NCI-H526 (cell line): ENCODE results near the gene SCAND1.
"Not testable (repeated sequence)": the region's sequence is repeated elsewhere in the genome, so short reads cannot be mapped to it uniquely, and the experiment has no call there.

Source experiments
- DNase-seq, 2 experiments: peaks; one replicate each; lab custom pipeline; 2025; lab: John Stamatoyannopoulos, UW

SCAND1 gene

DNA sequence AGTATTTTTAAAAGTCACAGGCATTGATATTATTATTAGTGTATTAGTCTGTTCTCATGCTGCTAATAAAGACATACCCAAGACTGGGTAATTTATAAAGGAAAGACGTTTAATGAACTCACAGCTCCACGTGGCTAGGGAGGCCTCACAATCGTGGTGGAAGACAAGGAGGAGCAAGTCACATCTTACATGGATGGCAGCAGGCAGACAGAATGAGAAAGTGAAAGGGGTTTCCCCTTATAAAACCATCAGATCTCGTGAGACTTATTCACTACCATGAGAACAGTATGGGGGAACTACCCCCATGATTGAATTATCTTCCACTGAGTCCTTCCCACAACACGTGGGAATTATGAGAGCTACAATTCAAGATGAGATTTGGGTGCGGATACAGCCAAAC lies 5.0 kb upstream of the SCAND1 start:
- not testable (repeated sequence) for DNase-seq

GRCh38 chr20:35956616-35957015 lies 2.3 kb upstream of the SCAND1 start:
- no peak for DNase-seq

GRCh38 chr20:35954907-35955251 lies 577 bp upstream of the SCAND1 start:
- peak in 1 of 2 experiments; percentile 79 for DNase-seq

DNA sequence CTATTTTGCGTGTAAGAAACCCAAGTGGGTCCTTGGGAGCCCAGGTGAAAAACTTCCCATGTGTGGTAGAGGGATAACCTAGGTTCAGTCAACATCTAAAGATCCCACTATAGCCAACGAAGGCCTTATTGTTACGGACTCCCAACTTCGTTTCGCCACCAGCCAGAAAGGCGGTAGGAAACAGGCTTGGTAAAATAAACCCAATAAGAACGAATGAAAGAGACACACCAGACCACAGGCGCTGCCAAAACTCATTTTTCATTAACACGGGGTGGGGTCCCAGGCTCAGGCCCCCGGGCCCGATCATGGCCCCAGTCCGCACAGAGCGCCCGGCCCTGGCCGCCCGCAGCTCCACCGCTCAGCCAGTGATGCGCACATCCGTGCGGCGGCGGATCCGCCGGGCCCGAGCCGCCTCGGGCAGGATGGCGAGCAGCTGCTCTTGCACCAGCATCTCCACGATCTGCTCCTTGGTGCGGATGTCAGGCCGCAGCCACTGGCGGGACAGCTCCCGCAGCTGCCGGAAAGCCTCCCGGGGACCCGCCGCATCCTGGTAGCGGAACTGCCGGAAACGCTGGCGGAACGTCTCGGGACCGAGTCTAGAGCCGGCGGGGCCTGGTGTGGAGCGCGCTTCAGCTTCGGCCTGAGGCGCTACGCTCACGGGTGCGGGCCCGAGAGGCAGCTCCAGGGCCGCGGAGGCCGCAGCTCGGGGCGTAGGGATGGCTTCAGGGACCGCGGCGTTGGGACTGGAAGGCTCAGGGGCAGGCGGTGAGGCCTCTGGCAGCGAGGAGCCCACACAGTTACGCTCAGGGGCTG lies 709 bp downstream of the SCAND1 start:
- DNase-seq, result peak; percentile 66 to 74

- DNase-seq, result peak in 1 of 2 experiments; percentile 8
Measured at GRCh38 chr20:35952480-35953386, 1.6 kb downstream of the SCAND1 start.

DNA sequence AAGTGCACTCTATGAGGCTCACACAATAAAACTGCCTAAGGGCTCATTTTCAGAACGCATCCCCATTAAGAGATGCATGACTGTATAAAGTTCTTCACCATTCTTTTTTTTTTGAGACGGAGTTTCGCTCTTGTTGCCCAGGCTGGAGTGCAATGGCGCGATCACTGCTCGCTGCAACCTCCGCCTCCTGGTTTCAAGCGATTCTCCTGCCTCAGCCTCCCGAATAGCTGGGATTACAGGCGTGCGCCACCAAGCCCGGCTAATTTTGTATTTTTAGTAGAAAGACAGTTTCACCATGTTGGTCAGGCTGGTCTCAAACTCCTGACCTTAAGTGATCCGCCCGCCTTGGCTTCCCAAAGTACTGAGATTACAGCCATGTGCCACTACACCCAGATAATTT lies 2.2 kb downstream of the SCAND1 start:
- peak in 1 of 2 experiments; percentile 63 for DNase-seq

- DNase-seq, result no peak
Measured at GRCh38 chr20:35950093-35950492, 4.2 kb downstream of the SCAND1 start.

GRCh38 chr20:35947907-35948306 lies 6.4 kb downstream of the SCAND1 start:
- no peak for DNase-seq

- peak; percentile 59 to 64 for DNase-seq
Measured at GRCh38 chr20:35947489-35947888, 6.8 kb downstream of the SCAND1 start.

DNA sequence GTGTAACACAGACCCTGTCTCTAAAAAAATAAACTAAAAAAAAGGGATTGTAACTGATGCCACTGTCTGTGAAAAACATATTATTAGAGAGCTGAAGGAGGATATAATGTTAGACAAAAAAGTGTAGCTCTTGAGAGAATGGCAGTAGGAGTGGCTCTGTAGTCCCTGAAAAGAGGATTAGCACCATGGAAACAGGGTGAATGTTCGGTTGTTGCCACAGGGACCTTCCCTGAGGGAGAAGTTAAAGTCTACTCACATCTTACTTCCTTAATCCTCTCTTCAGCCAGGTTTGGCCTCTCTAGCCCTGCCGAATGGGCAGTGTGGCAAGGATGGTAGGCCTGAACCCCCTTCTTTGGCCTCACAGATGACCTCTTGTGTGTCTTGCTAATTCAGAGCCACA lies 12.1 kb downstream of the SCAND1 start:
- no peak for DNase-seq

DNA sequence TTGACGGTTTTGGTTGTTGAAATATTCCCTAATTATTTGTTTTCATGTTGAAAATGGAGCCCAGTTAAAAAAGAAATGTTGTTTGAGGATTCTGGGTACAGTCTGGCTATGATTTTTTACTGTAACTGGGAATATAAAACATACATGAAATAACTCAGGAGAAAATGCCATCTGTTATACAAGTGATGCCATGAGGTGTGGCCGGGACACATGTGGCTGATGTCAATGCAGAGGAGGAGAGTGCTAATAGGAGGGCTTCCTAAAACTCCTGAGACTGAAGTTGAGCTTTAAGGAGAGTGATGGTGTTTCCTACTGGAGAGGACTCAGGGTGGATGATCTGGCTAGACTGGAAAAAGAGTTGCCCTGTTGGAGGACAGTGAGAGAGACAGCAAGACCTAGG lies 12.7 kb downstream of the SCAND1 start:
- DNase-seq, result no peak

- DNase-seq, result no peak
Measured at GRCh38 chr20:35939264-35939663, 15.0 kb downstream of the SCAND1 start.

- DNase-seq, result no peak
Measured at GRCh38 chr20:35934050-35934449, 20.3 kb downstream of the SCAND1 start.

DNA sequence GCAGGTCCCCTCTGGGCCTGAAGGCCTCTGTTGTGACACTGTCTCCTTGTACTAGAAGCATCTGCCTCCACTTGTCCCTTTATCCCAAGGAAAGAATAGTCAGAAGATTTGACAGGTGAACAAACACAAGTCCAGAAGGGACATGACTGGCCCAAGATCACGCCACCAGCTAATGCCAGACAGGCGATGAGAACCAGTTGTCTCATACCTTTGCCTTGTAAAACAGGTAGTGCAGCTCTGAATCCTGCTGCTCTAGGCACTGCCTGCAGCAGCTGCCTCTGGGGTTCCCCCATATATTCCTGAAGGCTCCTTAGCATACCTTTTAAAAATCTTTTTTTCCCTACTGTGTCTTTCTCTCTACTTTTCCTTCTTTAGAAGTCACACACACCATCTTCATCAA lies 25.0 kb downstream of the SCAND1 start:
- DNase-seq, result no peak

- DNase-seq, result no peak
Measured at GRCh38 chr20:35920523-35920922, 33.8 kb downstream of the SCAND1 start.

DNA sequence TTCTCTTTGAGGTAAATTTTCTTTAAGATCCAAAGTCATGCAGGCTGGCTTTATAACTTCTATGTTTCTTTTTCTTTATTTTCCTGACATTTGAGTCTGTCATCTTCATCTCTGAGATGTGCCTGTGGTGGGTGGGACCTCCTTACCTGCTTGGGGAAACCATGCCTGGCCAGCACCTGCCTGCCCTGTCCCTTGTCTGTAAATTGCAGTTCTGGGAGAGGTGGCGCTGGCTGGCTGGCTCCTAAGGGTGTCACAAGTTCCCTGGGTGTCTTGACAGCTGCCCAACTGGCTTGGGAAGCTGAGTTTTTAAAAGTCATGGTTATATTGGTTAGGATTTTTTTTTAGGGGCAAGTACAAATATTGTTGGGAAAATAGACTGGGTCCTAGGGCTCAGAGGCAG lies 36.3 kb downstream of the SCAND1 start:
- no peak for DNase-seq

- no peak for DNase-seq
Measured at GRCh38 chr20:35917077-35917476, 37.2 kb downstream of the SCAND1 start.

DNA sequence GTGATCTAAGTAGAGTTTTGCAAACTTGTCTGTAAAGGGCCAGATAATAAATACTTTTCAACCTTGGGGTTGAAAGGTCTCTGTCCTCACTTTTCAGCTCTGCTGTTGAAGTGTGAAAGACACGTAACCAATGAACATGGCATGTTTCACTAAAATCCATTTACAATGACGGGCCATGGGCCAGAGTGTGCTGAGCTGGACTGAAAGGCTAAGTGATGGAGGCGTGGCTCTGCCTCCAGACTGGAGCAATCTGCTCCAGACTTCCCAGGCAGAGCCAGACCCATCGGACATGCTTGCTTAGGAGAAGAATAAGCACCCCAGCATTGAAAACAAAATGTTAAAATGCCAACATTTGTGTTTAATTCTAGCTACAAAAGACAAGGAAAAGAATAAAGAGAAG lies 41.4 kb downstream of the SCAND1 start:
- no peak for DNase-seq

GRCh38 chr20:35910254-35910653 lies 44.0 kb downstream of the SCAND1 start:
- no peak for DNase-seq

- no peak for DNase-seq
Measured at GRCh38 chr20:35909796-35910195, 44.5 kb downstream of the SCAND1 start.

- no peak for DNase-seq
Measured at GRCh38 chr20:35909176-35909575, 45.1 kb downstream of the SCAND1 start.

GRCh38 chr20:35908007-35908406 lies 46.3 kb downstream of the SCAND1 start:
- DNase-seq, result no peak

DNA sequence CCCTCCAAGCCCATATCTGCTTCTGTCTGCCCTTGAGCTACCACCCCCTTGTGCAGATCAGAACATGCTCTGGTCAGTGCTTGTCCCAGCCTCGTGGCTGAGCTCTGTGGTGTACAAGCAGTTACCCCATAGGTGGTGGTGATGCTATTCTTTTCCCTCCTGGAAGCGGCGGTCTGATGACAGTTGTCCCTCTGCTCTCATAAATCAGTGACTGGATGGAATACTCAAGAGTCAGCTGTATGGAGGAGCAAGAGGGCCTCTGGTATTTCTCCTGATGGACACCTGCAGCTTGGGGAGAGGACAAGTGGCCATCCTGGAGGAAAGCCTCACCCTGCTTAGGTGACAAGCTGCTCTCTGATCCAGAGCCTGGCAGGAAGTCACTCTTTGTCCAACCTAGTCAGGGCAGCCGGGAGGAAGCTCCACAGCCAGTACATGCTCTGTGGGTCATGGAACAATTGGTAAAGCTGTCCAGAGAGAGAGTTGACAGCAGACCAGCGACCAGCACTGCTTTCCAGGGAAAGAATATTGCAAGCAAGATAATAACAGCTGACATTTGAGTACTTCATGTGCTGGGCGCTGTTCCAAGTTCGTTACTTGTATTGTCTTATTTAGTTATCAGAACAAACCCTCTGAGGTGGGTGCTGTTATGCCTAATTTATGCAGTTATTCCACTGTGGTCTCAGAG lies 47.1 kb downstream of the SCAND1 start:
- no peak for DNase-seq
